Uterine smooth muscle cell (primary cell): Measurements from ENCODE around the gene RAB6A. TPM values are rescaled to one million over a fixed set of nuclear protein-coding genes. Genes with fewer than 3 reads are reported as not detected.

ENCODE experiments used
- total RNA-seq: library from RNA; depleted of rRNA; stranded (reverse); fragments of >200 nt; gene quantifications from 2 replicates; pipeline ENCODE4 v1.2.3, GENCODE V29; 2014

Gene RAB6A
- 151 and 186 TPM in 2 replicates for total RNA-seq

DNA sequence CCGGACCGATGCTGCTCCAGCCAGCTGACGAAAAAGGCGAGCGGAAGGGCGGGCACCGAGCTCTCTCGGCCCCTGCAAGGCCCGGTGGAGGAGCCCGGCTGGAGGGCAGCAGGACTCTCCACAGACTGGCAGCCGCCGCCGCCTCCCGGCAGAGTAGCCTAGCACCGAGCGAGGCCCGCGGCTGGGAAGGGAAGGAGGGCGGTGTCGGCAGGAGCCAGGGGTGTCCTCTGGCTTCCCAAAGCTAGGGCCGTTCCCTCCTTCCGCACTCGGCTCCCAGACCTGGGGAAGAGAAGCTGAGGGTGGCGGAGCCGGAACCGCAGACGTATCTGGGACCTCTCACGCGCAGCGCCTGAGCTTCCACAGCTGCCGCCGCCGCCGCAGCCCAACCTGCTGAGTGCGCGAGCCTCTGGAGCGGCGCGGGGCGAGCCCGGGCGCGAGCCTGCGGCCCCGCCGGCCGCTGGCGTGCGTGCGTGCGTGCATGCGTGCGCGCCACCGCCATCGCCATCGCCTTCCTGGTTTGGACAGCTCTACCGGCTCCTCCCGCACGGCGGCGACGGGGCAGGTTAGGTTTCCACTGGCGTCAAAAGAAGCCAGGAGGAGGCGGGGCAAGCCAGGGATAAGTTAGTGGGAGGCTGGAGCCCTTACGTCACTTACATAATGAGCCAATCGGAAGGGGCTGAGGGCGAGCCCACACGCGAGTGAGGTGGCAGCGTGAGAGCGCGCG lies at the start of gene RAB6A:
RAB6A (minus strand) TSS at position 396 of the 724 bp plus-strand sequence. CDS start 439 bp downstream, outside the sequence.

DNA sequence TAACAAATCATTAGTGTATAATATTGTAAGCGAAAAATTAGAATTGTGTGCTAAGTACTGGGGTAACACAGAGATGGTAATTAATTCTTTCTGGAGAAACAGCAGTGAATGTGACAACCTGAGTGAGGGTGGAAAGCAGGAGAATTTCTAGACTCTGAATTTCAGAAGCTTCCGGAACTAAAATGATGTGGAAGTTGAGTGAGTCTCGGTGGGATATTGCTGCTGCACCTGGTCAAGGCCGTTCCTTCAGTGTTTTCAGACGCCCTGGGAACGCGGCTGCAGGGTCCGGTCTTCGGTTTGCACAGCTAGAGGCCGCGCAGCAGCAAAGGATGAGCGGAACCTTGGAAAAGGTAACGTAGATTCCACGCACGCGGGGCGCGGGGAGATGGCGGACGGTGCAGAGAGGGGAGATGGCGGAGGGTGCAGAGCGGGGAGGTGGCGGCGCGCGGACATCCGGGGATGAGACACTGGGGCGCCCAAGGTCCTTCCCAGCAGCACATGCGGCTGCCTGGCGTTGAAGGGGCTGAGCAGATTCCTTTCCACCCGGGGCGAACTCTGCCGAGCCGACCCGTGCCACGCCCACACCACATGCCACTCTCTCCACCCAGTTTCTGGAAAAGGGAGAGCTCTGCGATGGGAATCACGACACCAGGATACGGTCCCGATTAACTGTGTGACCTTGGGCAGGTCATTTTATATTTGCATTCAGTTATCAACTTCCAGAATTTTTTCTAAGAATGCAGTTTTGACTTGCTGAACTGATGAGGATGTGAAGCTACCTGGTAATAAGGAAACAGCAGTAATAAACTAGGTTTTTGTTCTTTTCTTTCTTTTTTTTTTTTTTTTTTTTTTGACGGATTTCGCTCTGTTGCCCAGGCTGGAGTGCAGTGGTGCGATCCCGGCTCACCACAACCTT lies 27.0 kb upstream of the RAB6A start, which contains the start of gene MRPL48:
MRPL48 (plus strand) TSS at position 232 of the 916 bp plus-strand sequence; CDS start at position 330, 98 bp downstream.

DNA sequence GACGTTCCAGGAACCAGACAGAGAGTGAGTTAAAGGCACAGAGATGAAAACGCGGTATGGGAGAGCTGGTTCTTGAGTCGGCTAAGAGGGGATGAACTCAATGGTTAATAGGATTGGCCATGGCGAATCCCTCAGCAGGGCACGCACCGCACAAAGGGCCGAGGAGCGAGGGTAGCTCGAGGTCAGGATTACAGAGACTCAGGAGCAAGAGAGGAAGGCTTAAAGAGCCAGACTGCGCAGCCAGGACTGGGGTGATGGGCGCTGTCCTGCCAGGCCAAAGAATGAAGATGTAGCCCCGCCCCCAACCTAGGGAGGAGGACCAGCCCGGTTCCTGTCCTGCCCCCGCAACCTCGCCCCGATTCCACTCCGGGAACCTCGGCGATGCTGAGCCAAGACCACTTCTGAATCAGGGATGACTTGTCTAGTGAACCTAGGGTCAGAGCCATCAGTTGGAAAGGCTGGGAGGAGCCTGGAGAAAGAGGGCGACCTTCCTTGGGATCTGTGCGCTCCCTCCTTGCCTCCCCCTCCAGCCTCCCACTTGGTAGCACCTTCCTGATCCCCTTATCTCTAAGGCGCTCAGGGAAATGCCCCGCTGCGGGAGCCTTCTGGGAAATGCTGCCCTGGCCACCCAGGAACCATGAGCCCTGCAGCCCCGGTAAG lies 114.8 kb downstream of the RAB6A start, which contains the start of gene PLEKHB1:
PLEKHB1 (plus strand) TSS at position 610 of the 660 bp plus-strand sequence; CDS start at position 638, 28 bp downstream.

Other genes with a start within 250 kb of the RAB6A start
- 14.4 and 21.6 TPM in 2 replicates for gene FAM168A, start 163.0 kb downstream of the RAB6A start, total RNA-seq
- 0.33 and 2.5 TPM in 2 replicates for gene PLEKHB1, start 114.5 kb downstream of the RAB6A start, total RNA-seq
- 22.0 and 26.2 TPM in 2 replicates for gene MRPL48, start 26.8 kb upstream of the RAB6A start, total RNA-seq
- gene COA4, start 115.8 kb upstream of the RAB6A start, total RNA-seq: 77.7 and 79.4 TPM in 2 replicates
- gene PAAF1, start 115.9 kb upstream of the RAB6A start, total RNA-seq: 11.9 and 18.4 TPM in 2 replicates
- gene DNAJB13, start 190.0 kb upstream of the RAB6A start, total RNA-seq: not detected in 2 replicates
- 1.9 and 2.8 TPM in 2 replicates for gene UCP2, start 221.8 kb upstream of the RAB6A start, total RNA-seq
- gene UCP3, start 248.0 kb upstream of the RAB6A start, total RNA-seq: 0.11 and 0.37 TPM in 2 replicates